Measurements from ENCODE around the gene RRP9. TPM values are rescaled to one million over a fixed set of nuclear protein-coding genes. Genes with fewer than 3 reads are reported as not detected.

Gene RRP9
- total and polyA plus RNA-seq, 4 experiments from 2014 or later, result 15.2 to 20.7 (median 18.3) TPM

GRCh38 chr3:51966922-51967383 lies 25.2 kb upstream of the RRP9 start:
- Mint-ChIP-seq H3K27ac (peak overlapping the region in 6 of 7 donors; percentile 68 to 94 (median 80)), H3K4me3 (peak overlapping the region; percentile 77 to 87 (median 82)), H3K4me1 (peaks cover 13 to 40% (median 27%) of the 10 kb centered on the region in 4 donors), H3K9me3 (no peaks in the 10 kb centered on the region), H3K36me3 (peaks cover 0 to 1% of the 10 kb centered on the region in 2 donors), H3K27me3 (no peaks in the 10 kb centered on the region)
- ChIA-PET CTCF (ENCODE audit: partially characterized antibody) (interaction anchor here (0.9 to 2.1 kb wide), 3 partner anchors 7 to 179 kb away, joined by 3 to 12 read pairs (median 3); partner anchors contain the start of genes ABHD14B, PARP3 and RRP9), POLR2A (ENCODE audit: partially characterized antibody) (interaction anchor here (0.6 to 6.2 kb wide), 8 partner anchors 9 to 235 kb away, joined by 3 to 28 read pairs (median 5); partner anchors contain the start of genes ABHD14A, ABHD14B, ACY1 and PARP3)
- intact Hi-C loops (cut with micrococcal nuclease), result loop anchor here (1.0 kb wide), 1 partner anchor 25 kb away; the partner anchor contains the start of gene PARP3
- peak in 3 of 5 donors; percentile 27 to 44 (median 36) for DNase-seq
- Histone ChIP-seq H3K36me3 (ENCODE audit: insufficient read depth, low read length) (no peaks in the 10 kb centered on the region), H3K27me3 (ENCODE audit: insufficient read depth, low read length) (no peaks in the 10 kb centered on the region), H3K27ac (ENCODE audit: low read depth, low read length) (peak overlapping the region; percentile 57), H3K4me1 (ENCODE audit: insufficient read depth, low read length) (peaks cover 22% of the 10 kb centered on the region), H3K4me3 (ENCODE audit: low read length in 2 of 2) (peak overlapping the region; percentile 63 to 65), H3K9me3 (ENCODE audit: control insufficient read depth in 1 of 2, low read length in 2 of 2) (no peaks in the 10 kb centered on the region)

DNA sequence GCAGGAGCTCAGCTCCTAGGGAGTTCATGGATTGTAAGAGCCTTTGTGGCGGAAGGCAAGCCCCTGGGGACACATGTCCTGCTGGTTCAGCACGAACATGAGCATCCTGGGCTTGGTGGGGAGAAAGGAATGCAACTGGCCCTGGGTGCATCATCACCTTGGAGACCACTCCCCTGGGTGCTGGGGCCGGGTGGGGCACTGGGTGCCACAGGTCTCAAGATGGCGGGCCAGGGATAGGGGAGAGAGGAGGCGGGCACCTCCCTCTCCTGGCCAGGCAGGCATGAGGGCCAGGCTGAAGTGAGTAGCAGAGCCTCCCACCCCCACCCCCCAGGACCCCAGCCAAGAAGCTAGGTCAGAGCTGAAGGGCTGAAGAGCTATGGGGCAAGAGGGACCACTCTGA lies 24.8 kb upstream of the RRP9 start:
- intact Hi-C loops (cut with micrococcal nuclease), result no loop called here
- Histone ChIP-seq H3K36me3 (ENCODE audit: insufficient read depth, low read length) (no peaks in the 10 kb centered on the region), H3K27ac (ENCODE audit: low read depth, low read length) (peak overlapping the region; percentile 57), H3K27me3 (ENCODE audit: insufficient read depth, low read length) (no peaks in the 10 kb centered on the region), H3K9me3 (ENCODE audit: control insufficient read depth in 1 of 2, low read length in 2 of 2) (no peaks in the 10 kb centered on the region), H3K4me1 (ENCODE audit: insufficient read depth, low read length) (peaks cover 22% of the 10 kb centered on the region), H3K4me3 (ENCODE audit: low read length in 2 of 2) (peak overlapping the region in 1 of 2 donors; percentile 63)
- peaks cover 13 to 40% (median 27%) of the 10 kb centered on the region in 4 donors for H3K4me1 Mint-ChIP-seq
- ChIA-PET POLR2A (ENCODE audit: partially characterized antibody) (interaction anchor here (0.8 to 6.2 kb wide), 6 partner anchors 9 to 188 kb away, joined by 3 to 28 read pairs (median 12); partner anchors contain the start of genes ABHD14A, ABHD14B, ACY1 and PARP3), CTCF (ENCODE audit: partially characterized antibody) (interaction anchor here (0.9 to 2.1 kb wide), 3 partner anchors 7 to 179 kb away, joined by 3 to 12 read pairs (median 3); partner anchors contain the start of genes ABHD14B, PARP3 and RRP9)
- H3K27ac Mint-ChIP-seq, result peak overlapping the region; percentile 15 to 94 (median 80)
- no peaks in the 10 kb centered on the region for H3K27me3 Mint-ChIP-seq
- no peaks in the 10 kb centered on the region for H3K9me3 Mint-ChIP-seq
- peaks cover 0 to 1% of the 10 kb centered on the region in 2 donors for H3K36me3 Mint-ChIP-seq
- H3K4me3 Mint-ChIP-seq, result peak overlapping the region; percentile 77 to 87 (median 82)
- no peak for DNase-seq

DNA sequence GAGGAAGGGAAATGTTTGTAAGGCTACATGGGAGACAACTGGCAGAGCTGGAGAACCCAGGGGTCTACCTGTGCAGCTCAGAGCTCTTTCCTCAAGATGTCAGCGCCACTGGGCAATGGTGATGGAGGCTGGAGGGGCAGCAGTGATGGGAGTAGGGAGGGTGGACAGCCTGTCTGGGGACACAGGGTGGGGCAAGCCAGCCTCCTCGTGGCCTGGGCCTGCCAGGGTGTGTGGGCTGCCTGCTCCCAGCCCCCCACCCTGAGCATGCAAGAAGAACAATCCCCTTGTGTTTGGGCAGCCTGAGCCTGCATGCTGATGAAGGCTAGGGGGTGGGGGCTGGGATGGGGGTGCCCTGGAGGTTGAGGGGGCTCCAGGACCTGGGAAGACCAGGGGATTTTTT lies 24.3 kb upstream of the RRP9 start:
- Mint-ChIP-seq H3K9me3 (no peaks in the 10 kb centered on the region), H3K27me3 (no peaks in the 10 kb centered on the region), H3K36me3 (peaks cover 0 to 3% of the 10 kb centered on the region in 2 donors), H3K4me3 (peak overlapping the region in 7 of 8 donors; percentile 54 to 85 (median 77)), H3K4me1 (peaks cover 13 to 37% (median 24%) of the 10 kb centered on the region in 4 donors), H3K27ac (peak overlapping the region in 2 of 7 donors; percentile 68 to 80)
- POLR2A ChIA-PET (ENCODE audit: partially characterized antibody), result interaction anchor here (0.8 to 6.2 kb wide), 5 partner anchors 10 to 188 kb away, joined by 3 to 28 read pairs (median 4); partner anchors contain the start of genes ABHD14A, ABHD14B, ACY1 and POC1A
- Histone ChIP-seq H3K36me3 (ENCODE audit: insufficient read depth, low read length) (no peaks in the 10 kb centered on the region), H3K27ac (ENCODE audit: low read depth, low read length) (no peak overlapping the region), H3K27me3 (ENCODE audit: insufficient read depth, low read length) (no peaks in the 10 kb centered on the region), H3K9me3 (ENCODE audit: control insufficient read depth in 1 of 2, low read length in 2 of 2) (no peaks in the 10 kb centered on the region), H3K4me1 (ENCODE audit: insufficient read depth, low read length) (peaks cover 22% of the 10 kb centered on the region), H3K4me3 (ENCODE audit: low read length in 2 of 2) (no peak overlapping the region)
- DNase-seq, result no peak
- CTCF ChIA-PET (ENCODE audit: partially characterized antibody), result interaction anchor here (0.9 to 2.1 kb wide), 3 partner anchors 8 to 180 kb away, joined by 3 to 12 read pairs (median 3); partner anchors contain the start of genes ABHD14B, PARP3 and RRP9
- intact Hi-C loops (cut with micrococcal nuclease), result no loop called here

- Mint-ChIP-seq H3K27me3 (no peaks in the 10 kb centered on the region), H3K4me3 (peak overlapping the region in 1 of 8 donors; percentile 13)
- H3K27ac ChIP-seq (ENCODE audit: low read depth, low read length), result no peak overlapping the region
Measured at GRCh38 chr3:51964521-51964920, 22.8 kb upstream of the RRP9 start.

DNA sequence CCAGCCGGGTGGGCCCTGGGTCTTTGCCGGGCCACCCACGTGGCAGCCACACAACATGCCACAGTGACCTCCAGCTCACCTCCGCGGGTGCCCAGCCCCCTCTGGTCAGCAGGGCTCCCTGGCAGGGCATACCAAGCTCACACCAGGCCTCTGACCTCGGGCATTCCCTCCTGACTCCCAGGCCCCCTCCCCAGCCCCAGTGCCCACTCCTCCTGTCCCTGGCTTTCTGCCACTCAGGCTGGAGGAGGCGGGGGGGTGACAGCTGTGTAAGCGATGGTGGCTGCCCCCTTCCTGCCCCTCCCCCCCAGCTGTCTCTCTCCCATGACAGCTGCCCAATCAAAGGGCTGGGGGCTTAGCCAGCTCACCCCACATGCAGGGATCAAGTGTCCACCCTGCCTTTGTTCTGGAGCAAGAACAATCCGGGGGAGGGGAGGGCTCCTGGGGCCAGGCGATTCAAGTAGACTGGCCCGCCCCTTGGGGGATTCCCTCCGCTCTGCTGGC lies 22.3 kb upstream of the RRP9 start:
- POLR2A ChIA-PET (ENCODE audit: partially characterized antibody), result interaction anchor here (1.2 to 5.0 kb wide), 2 partner anchors 12 to 31 kb away, joined by 3 to 25 read pairs; partner anchors contain the start of genes ABHD14A, ABHD14B and RPL29
- peaks cover 4 to 10% of the 10 kb centered on the region in 2 donors for H3K36me3 Mint-ChIP-seq
- intact Hi-C loops (cut with micrococcal nuclease), result no loop called here

More at GRCh38 chr3:51964521-51964920, 22.8 kb upstream of the RRP9 start:
- H3K36me3 Mint-ChIP-seq, result peaks cover 4 to 10% of the 10 kb centered on the region in 2 donors
- no peaks in the 10 kb centered on the region for H3K9me3 Mint-ChIP-seq
- DNase-seq, result no peak
- Histone ChIP-seq H3K36me3 (ENCODE audit: insufficient read depth, low read length) (no peaks in the 10 kb centered on the region), H3K27me3 (ENCODE audit: insufficient read depth, low read length) (no peaks in the 10 kb centered on the region), H3K4me3 (ENCODE audit: low read length in 2 of 2) (no peak overlapping the region), H3K4me1 (ENCODE audit: insufficient read depth, low read length) (peaks cover 22% of the 10 kb centered on the region), H3K9me3 (ENCODE audit: control insufficient read depth in 1 of 2, low read length in 2 of 2) (no peaks in the 10 kb centered on the region)
- ChIA-PET POLR2A (ENCODE audit: partially characterized antibody) (interaction anchor here (1.2 to 6.2 kb wide), 3 partner anchors 11 to 31 kb away, joined by 3 to 28 read pairs (median 25); partner anchors contain the start of genes ABHD14A, ABHD14B, ACY1 and RPL29), CTCF (ENCODE audit: partially characterized antibody) (interaction anchor here (1.7 to 2.1 kb wide), 2 partner anchors 9 kb away, joined by 8 to 12 read pairs; partner anchors contain the start of gene ABHD14B)
- intact Hi-C loops (cut with micrococcal nuclease), result no loop called here
- H3K4me1 Mint-ChIP-seq, result peaks cover 11 to 28% (median 20%) of the 10 kb centered on the region in 4 donors
- peak overlapping the region in 2 of 7 donors; percentile 18 to 51 for H3K27ac Mint-ChIP-seq

DNA sequence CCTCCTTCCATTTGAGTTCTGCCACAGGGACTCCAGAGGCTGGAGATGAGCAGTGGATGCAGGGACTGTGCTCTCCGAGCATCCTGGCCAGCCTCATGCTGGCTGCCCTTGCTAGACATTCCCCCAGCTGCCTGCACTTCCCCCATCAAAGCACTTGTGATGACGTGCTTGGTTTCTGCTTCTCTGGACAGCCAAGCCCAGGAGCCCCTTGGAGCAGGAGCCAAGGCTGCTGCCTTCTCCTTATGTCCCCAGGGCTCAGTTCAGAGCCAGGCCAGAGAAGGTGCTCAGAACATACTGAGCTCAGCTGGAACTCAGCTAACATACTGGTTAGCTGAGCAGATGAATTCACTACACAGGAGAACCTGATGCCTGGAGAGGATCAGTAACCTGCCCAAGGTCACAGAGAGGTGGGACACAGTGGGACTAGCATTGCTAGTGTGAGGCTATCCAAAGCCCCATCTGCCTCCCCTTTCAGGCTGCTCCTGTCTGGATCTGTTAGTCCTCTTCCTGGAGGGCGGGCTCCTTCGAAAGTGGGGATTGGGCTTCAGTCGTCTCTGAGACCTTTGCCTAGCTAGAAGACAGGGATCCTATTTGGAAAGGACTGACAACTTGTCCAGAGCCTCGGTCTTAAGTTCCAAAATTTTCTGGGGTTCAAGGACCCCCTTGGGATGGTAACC lies 21.3 kb upstream of the RRP9 start:
- Histone ChIP-seq H3K9me3 (ENCODE audit: control insufficient read depth in 1 of 2, low read length in 2 of 2) (no peaks in the 10 kb centered on the region), H3K4me3 (ENCODE audit: low read length in 2 of 2) (no peak overlapping the region), H3K27ac (ENCODE audit: low read depth, low read length) (no peak overlapping the region), H3K36me3 (ENCODE audit: insufficient read depth, low read length) (no peaks in the 10 kb centered on the region), H3K27me3 (ENCODE audit: insufficient read depth, low read length) (no peaks in the 10 kb centered on the region), H3K4me1 (ENCODE audit: insufficient read depth, low read length) (peaks cover 16% of the 10 kb centered on the region)
- Mint-ChIP-seq H3K9me3 (no peaks in the 10 kb centered on the region), H3K4me1 (peaks cover 6 to 19% (median 12%) of the 10 kb centered on the region in 4 donors), H3K36me3 (peaks cover 8 to 15% of the 10 kb centered on the region in 2 donors), H3K4me3 (no peak overlapping the region), H3K27me3 (peaks cover 0 to 2% of the 10 kb centered on the region in 2 donors), H3K27ac (no peak overlapping the region)
- no peak for DNase-seq
- ChIA-PET CTCF (ENCODE audit: partially characterized antibody) (interaction anchor here (0.9 to 1.7 kb wide), 3 partner anchors 10 to 20 kb away, joined by 4 to 8 read pairs (median 4); partner anchors contain the start of genes ABHD14B and ACY1), POLR2A (ENCODE audit: partially characterized antibody) (interaction anchor here (1.1 kb wide), 1 partner anchor 10 kb away, joined by 7 read pairs; the partner anchor contains the start of gene ABHD14B)
- intact Hi-C loops (cut with micrococcal nuclease), result no loop called here

More for the DNA sequence above, 22.3 kb upstream of the RRP9 start:
- Histone ChIP-seq H3K27me3 (ENCODE audit: insufficient read depth, low read length) (no peaks in the 10 kb centered on the region), H3K27ac (ENCODE audit: low read depth, low read length) (no peak overlapping the region), H3K36me3 (ENCODE audit: insufficient read depth, low read length) (no peaks in the 10 kb centered on the region), H3K9me3 (ENCODE audit: control insufficient read depth in 1 of 2, low read length in 2 of 2) (no peaks in the 10 kb centered on the region), H3K4me1 (ENCODE audit: insufficient read depth, low read length) (peaks cover 22% of the 10 kb centered on the region), H3K4me3 (ENCODE audit: low read length in 2 of 2) (no peak overlapping the region)
- no peak for DNase-seq
- H3K4me3 Mint-ChIP-seq, result no peak overlapping the region
- H3K9me3 Mint-ChIP-seq, result no peaks in the 10 kb centered on the region
- H3K27ac Mint-ChIP-seq, result peak overlapping the region in 1 of 7 donors; percentile 35
- peaks cover 9 to 25% (median 17%) of the 10 kb centered on the region in 4 donors for H3K4me1 Mint-ChIP-seq
- no peaks in the 10 kb centered on the region for H3K27me3 Mint-ChIP-seq
- CTCF ChIA-PET (ENCODE audit: partially characterized antibody), result interaction anchor here (0.5 to 1.7 kb wide), 2 partner anchors 9 to 12 kb away, joined by 3 to 8 read pairs; partner anchors contain the start of gene ABHD14B
